Urinary bladder (tissue), 4 donors: ENCODE results near the gene KDM3A. TPM values are rescaled to one million over a fixed set of nuclear protein-coding genes. Genes with fewer than 3 reads are reported as not detected.

ENCODE experiments used
- DNase-seq: peaks from one replicate; pipeline ENCODE4 v3.0.0-alpha.2; 2015; ENCODE audit errors: extremely low spot score
- H3K27ac ChIP-seq: one replicate; pipeline ENCODE4 v1.5.1; 2013; ENCODE audit warnings: low read depth, mild to moderate bottlenecking, moderate library complexity
- H3K36me3 ChIP-seq: one replicate; pipeline ENCODE4 v1.6.1; 2013; ENCODE audit warnings: mild to moderate bottlenecking, moderate library complexity; ENCODE audit not compliant: insufficient read depth
- H3K4me1 ChIP-seq: one replicate; pipeline ENCODE4 v1.6.1; 2013; ENCODE audit warnings: mild to moderate bottlenecking, moderate library complexity; ENCODE audit not compliant: insufficient read depth
- H3K4me3 ChIP-seq: one replicate; pipeline ENCODE4 v1.5.1; 2013; ENCODE audit warnings: low read depth, low read length
- WGBS: extraction: QIAGEN DNeasy Blood & Tissue Kit; methylation state at CpG from one replicate; pipeline ENCODE4 v1.1.7; 2013; 5-methylcytosine and 5-hydroxymethylcytosine counted together
- polyA plus RNA-seq: library from polyadenylated mRNA; stranded (reverse); fragments of 200-250 nt; gene quantifications from one replicate; pipeline ENCODE4 v1.2.3, GENCODE V29; 2013
- total RNA-seq: library from RNA; depleted of rRNA; stranded (reverse); fragments of >200 nt; gene quantifications from one replicate; pipeline ENCODE4 v1.2.3, GENCODE V29; 2014
- donor health status: healthy with polysubstance abuse.
- donor health status: healthy.

Gene KDM3A
- total and polyA plus RNA-seq, 2 donors = 30.2 to 72.6 TPM

- H3K4me3 ChIP-seq = peak overlapping the region; percentile 87
- peak overlapping the region; percentile 86 for H3K27ac ChIP-seq
- under 1% methylated on average over 53 of the region's 53 CpGs for WGBS
- peak; percentile 11 for DNase-seq
- no peaks in the 10 kb centered on the region for H3K4me1 ChIP-seq
- H3K36me3 ChIP-seq = peaks cover 1% of the 10 kb centered on the region
Observed at GRCh38 chr2:86441882-86442641, 891 bp downstream of the KDM3A start.

- under 1% methylated on average over 5 of the region's 5 CpGs for WGBS
Observed at GRCh38 chr2:86442642-86443005, 1.5 kb downstream of the KDM3A start.

GRCh38 chr2:86443631-86444350 is 2.6 kb downstream of the KDM3A start:
- Histone ChIP-seq H3K27ac (no peak overlapping the region), H3K4me3 (no peak overlapping the region), H3K36me3 (peaks cover 1% of the 10 kb centered on the region), H3K4me1 (no peaks in the 10 kb centered on the region)
- no peak for DNase-seq
- 62% methylated on average over 7 of the region's 7 CpGs for WGBS

More at GRCh38 chr2:86442642-86443005, 1.5 kb downstream of the KDM3A start:
- peaks cover 1% of the 10 kb centered on the region for H3K36me3 ChIP-seq
- peak overlapping the region; percentile 87 for H3K4me3 ChIP-seq
- DNase-seq = peak; percentile 76
- H3K27ac ChIP-seq = peak overlapping the region; percentile 86
- H3K4me1 ChIP-seq = no peaks in the 10 kb centered on the region

- no peak overlapping the region for H3K27ac ChIP-seq
Observed at GRCh38 chr2:86445436-86445835, 4.3 kb downstream of the KDM3A start.

GRCh38 chr2:86446060-86446459 is 4.9 kb downstream of the KDM3A start:
- DNase-seq = no peak
- no peaks in the 10 kb centered on the region for H3K4me1 ChIP-seq
- no peak overlapping the region for H3K27ac ChIP-seq
- no peak overlapping the region for H3K4me3 ChIP-seq
- WGBS = 98% methylated on average over 2 of the region's 2 CpGs
- H3K36me3 ChIP-seq = peaks cover 1% of the 10 kb centered on the region

More at GRCh38 chr2:86445436-86445835, 4.3 kb downstream of the KDM3A start:
- WGBS = 85% methylated on average over 4 of the region's 4 CpGs
- Histone ChIP-seq H3K4me1 (no peaks in the 10 kb centered on the region), H3K4me3 (no peak overlapping the region), H3K36me3 (peaks cover 1% of the 10 kb centered on the region)
- no peak for DNase-seq

- DNase-seq = peak; percentile 21
- 15% methylated on average over 2 of the region's 2 CpGs for WGBS
- peaks cover 9% of the 10 kb centered on the region for H3K36me3 ChIP-seq
- H3K4me1 ChIP-seq = peaks cover 2% of the 10 kb centered on the region
- no peak overlapping the region for H3K4me3 ChIP-seq
- no peak overlapping the region for H3K27ac ChIP-seq
Observed at GRCh38 chr2:86453836-86454235, 12.7 kb downstream of the KDM3A start.

GRCh38 chr2:86454238-86454637 is 13.1 kb downstream of the KDM3A start:
- H3K36me3 ChIP-seq = peaks cover 9% of the 10 kb centered on the region
- peaks cover 2% of the 10 kb centered on the region for H3K4me1 ChIP-seq
- H3K4me3 ChIP-seq = no peak overlapping the region
- H3K27ac ChIP-seq = no peak overlapping the region
- no peak for DNase-seq

- Histone ChIP-seq H3K4me1 (peaks cover 2% of the 10 kb centered on the region), H3K27ac (no peak overlapping the region), H3K4me3 (no peak overlapping the region), H3K36me3 (peaks cover 9% of the 10 kb centered on the region)
- DNase-seq = no peak
- WGBS = 96% methylated on average over 5 of the region's 5 CpGs
Observed at GRCh38 chr2:86455181-86455580, 14.0 kb downstream of the KDM3A start.

GRCh38 chr2:86461042-86461743 is 20.0 kb downstream of the KDM3A start:
- Histone ChIP-seq H3K36me3 (peaks cover 11% of the 10 kb centered on the region), H3K4me3 (no peak overlapping the region), H3K27ac (no peak overlapping the region), H3K4me1 (no peaks in the 10 kb centered on the region)
- DNase-seq = no peak
- 95% methylated on average over 3 of the region's 3 CpGs for WGBS

- no peak overlapping the region for H3K27ac ChIP-seq
- H3K36me3 ChIP-seq = peaks cover 11% of the 10 kb centered on the region
- no peaks in the 10 kb centered on the region for H3K4me1 ChIP-seq
- WGBS = 73% methylated on average over 3 of the region's 3 CpGs
- no peak overlapping the region for H3K4me3 ChIP-seq
- DNase-seq = no peak
Observed at GRCh38 chr2:86464652-86465051, 23.5 kb downstream of the KDM3A start.

- DNase-seq = no peak
- Histone ChIP-seq H3K36me3 (peaks cover 11% of the 10 kb centered on the region), H3K4me3 (no peak overlapping the region), H3K27ac (no peak overlapping the region), H3K4me1 (no peaks in the 10 kb centered on the region)
- 89% methylated on average over 1 of the region's 1 CpG for WGBS
Observed at GRCh38 chr2:86466306-86466705, 25.1 kb downstream of the KDM3A start.

GRCh38 chr2:86468162-86469033 is 27.2 kb downstream of the KDM3A start:
- H3K27ac ChIP-seq = no peak overlapping the region
- H3K4me3 ChIP-seq = no peak overlapping the region
- 86% methylated on average over 7 of the region's 7 CpGs for WGBS
- H3K4me1 ChIP-seq = no peaks in the 10 kb centered on the region
- H3K36me3 ChIP-seq = peaks cover 11% of the 10 kb centered on the region
- DNase-seq = no peak

GRCh38 chr2:86470890-86471289 is 29.7 kb downstream of the KDM3A start:
- H3K27ac ChIP-seq = no peak overlapping the region
- 96% methylated on average over 1 of the region's 1 CpG for WGBS
- no peaks in the 10 kb centered on the region for H3K4me1 ChIP-seq
- no peak overlapping the region for H3K4me3 ChIP-seq
- DNase-seq = no peak
- H3K36me3 ChIP-seq = peaks cover 7% of the 10 kb centered on the region
